HG03097 (cell line): ENCODE results near the gene LRRC56.

Experiments
- ATAC-seq: cut with Tn5 transposase; IDR thresholded peaks from one replicate; pipeline ENCODE4 v1.9.1; 2021; ENCODE audit not compliant: unreplicated experiment, low FRiP score

The LRRC56 gene

DNA sequence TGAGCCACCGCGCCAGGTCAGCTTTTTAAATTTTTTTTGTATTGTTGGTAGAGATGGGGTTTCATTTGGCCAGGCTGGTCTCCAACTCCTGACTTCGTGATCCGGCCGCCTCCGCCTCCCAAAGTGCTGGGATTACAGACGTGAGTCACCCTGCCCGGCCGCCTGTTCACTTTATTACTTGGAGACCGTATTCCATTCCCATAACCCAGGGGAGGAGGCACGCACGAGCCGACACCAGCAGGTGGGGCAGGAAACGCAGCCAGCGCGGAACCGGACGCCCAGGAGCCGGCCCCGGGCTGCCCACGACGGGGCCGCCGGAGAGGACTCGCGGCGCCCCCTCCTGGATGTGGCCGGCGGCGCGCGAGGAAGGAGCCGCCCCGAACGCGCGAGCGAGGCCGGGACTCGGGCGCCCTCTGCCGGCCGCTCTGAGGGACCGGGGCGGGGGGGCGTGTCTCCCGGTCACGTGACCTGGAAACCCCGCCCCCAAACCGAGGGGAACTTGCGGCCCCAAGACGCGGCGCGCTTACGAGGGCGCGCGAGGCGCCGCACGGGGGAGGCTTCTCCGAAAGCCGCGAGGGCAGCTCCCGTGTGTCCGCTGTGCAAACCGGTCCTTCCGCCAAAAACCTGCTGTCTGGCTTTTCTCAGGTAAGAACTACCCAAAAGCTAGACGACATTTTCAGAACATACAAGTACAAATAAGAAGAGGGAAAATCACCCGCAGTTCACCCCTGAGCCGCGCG, 18.7 kb upstream of the LRRC56 start:
- ATAC-seq: peak; percentile 88

DNA sequence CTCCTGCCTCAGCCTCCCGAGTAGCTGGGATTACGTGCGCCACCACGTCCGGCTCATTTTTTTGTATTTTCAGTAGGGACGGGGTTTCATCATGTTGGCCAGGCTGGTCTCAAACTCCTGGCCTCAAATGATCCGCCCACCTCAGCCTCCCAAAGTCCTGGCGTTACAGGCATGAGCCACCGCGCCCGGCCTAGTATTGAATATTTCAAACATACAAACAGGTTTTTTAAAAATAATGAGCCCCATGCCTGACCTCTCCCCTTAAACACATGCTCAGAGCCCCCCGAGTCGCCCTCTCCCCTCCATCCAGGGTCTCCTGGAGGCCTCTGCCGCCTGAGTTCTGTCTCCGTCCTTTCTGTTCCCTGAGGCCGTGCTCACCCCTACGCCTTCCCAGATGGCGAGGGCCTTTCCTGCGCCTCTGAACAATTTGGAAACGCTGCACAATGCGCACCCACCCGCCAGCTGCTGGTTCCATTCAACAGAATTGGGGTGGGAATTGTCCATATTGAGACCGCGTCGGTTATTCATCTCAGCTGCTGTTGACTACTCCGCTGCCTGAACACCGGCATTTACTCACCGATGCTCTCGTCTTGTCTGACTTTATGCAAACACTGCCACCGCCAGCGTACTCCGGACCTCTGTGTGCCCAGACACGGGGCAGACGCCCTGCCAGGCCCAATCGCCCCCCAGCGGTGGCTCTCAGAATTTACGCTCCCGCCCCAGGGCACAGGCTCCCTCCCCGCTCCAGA, 16.7 kb upstream of the LRRC56 start:
- ATAC-seq: no peak

DNA sequence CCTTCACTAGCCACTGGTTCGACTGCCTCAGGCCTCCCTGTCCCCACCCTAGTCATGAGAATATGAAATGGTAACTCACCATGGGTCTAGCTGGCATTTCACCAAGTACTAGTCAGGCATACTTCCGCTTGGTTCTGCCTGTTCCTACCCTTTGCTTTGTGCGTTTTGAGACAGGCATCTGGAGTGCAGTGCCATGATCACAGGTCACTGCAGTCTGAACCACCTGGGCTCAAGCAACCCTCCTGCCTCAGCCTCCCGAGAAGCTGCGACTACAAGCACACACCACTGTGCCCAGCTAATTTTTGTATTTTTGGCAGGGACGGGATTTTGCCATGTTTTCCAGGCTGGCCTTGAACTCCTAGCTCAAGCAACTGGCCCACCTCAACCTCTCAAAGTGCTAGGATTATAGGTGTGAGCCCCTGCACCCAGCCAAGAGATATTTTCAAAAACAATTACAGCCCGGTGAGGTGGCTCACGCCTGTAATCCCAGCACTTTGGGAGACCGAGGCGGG, 16.1 kb upstream of the LRRC56 start:
- ATAC-seq: no peak

DNA sequence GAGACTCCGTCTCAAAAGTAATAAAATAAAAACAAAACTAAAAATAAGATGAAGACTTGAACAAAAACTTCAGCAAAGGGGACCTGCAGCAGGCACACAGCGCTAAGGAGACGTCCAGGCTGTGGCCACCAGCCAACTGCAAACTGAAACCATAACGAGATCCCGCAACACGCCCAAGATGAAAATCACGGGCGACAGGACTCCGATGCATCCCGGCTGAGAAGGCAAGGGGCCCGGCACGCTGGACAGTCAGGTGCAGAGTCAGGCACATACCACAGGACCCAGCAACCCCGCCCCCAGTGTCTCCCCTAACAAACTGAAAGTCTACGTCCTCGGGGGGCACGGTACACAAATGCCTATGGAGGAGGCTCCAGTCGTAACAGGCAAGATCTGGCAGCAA, 11.1 kb upstream of the LRRC56 start:
- ATAC-seq: no peak

DNA sequence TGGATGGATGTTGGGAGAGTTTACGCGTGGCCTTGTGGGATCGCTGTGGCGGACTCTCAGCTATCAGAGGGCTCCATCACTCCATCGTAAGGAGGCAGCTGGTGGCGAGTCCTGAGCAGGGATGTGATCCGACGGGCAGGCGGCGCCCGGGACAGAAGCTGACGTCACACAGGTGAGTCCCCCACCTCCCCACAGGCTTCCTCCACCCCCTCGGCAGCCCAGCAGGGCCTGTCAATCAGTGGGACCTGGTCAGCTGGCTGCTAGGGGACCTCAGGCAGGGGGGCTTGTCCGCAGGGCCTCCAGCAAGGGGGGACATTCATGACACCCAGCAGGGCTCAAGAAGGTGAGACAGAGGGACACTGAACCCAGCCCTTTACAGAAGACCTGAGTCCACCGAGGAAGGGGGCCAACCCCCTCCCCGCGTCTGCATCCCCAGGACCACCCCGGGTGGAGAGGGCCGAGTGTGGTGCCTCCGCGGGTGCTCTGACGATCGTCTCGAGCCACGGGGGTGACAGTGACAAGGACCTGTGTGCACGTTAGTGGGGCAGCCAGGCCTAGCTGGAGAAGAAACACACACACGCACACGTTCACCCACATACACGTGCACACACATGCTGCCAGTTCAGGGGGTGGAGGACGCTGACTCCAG, 9.0 kb upstream of the LRRC56 start:
- ATAC-seq: no peak

DNA sequence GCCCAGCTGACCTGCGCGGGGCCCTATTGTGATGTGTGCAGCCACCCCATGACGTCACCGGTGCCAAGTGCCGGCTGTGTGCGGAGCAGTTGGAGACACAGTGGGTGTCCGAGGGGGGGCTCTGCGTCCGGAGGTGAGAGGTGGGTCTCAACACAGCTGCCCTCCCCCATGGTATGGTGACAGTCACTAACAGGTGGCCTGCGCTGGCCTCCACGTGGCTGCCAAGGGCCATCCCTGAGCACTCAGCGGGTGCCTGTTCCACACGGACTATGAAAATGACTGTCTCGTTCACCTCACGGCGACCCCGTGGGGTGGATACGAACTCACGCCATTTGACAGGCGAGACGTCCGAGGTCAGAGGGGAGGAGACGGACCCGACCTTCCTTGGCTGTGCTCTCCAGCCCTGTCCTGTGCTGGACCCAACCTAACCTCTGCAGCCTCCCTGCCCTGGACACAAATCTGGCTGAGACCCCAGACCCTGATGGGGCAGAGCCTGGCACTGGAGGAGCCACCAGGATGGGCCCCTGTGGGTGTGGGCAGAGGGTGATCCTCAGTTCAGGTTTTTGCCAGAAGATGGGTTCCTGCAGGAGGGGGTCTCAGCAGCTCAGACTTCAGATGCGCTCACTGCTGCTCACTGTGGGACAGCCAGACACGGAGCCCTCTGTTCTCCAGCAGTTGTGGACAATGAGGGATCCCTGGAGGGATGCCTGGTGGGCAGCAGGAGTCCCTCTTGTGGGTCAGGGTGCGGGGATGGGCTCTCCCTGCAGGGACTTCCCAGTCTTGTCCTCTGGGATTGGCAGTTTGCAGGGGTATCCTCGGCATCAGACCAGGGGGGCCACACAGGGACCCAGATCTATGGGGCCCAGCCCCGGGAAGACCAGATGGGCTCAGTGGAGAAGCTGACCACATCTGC, 8.3 kb upstream of the LRRC56 start:
- no peak for ATAC-seq

DNA sequence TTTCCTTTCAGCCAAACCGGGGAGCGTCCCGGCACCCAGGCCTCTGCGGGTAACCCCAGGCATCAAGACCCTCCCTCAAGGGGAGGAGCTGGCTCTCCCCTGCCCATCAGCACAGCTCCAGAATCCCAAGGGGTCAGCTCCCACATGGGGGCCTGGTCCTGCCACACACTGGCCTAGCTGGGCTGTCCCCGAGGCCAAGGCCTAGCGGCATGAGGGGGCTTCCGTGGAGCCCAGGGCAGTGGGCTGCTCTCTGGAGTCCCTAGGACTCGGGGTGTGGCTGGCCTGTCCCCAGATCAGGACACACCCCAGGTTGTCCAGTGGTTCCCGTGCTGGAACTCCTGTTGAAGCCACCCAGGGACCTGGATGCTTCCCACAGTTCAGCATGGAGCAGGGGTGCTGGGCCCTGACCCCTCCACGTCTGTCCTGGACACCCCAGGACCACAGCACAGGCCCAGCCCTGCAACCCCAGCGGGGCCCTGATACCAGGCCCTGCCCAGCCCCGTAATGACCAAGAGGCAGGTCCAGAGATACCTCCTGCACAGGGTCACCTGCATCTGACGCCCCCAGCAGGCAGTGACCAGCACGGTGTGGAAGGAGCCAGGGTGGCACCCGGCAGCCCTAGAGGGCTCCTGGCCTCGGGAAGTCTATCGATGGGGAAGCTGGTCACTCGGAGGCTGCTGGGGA, 7.5 kb upstream of the LRRC56 start:
- no peak for ATAC-seq

DNA sequence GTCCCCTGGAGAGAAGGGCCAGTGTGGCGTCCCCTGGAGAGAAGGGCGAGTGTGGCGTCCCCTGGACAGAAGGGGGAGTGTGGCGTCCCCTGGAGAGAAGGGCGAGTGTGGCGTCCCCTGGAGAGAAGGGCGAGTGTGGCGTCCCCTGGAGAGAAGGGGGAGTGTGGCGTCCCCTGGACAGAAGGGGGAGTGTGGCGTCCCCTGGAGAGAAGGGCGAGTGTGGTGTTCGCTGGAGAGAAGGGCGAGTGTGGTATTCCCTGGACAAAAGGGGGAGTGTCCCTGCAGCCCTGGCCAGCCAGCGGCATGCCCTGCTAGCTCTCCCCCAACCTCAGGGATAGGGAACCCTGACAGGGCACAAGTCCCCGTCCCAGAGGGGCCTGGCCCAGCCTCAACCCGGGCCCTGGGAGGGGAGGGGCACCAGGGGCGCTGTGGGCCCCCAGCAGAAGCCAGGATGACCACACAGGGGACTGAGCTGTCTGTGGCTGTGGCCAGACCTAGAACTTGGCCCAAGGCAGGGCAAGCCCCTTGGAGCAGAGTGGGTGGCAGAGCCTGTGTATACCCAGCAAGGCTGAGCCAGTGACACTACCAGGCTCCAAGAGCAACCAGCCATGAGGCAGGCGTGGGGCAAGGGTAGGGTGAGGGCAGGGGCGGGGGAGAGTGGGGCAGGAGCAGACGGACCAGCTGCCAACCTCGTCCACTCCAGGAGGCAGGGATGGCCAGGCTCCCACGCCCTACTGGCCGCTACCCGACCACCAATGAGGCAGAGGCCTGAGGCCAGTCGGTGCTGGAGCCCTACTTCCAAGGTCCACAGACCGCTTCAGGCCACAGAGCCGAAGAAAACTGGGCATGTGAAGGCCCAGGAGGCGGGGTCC, 6.1 kb upstream of the LRRC56 start:
- no peak for ATAC-seq

DNA sequence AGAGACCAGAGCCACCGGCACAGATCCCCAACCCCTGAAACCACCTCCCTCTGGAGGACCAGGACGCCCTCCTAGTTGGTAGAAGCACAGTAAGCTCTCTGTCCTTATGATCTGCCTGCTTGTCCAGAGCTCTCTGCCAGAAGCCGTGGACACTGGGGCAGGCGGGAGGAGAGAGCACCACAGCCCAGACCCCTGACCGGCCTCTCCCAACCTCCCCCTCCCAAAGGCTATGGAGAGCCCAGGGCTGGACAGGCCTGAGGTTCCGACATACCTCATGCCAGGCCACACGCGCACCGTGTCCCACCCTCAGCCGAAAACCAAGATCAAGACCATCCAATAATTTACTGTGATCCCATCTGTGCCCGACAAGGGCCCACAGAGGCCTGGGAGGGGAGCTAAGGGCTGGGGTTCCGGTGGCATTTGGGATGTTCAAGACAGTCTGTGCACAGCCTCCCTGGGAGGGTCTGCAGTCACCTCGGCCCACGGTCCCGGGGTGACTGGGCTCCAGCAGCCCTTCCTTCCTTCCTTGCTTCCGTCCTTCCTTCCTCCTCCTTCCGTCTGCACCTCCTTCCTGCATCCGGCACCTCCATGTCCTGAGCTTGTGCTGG, 5.3 kb upstream of the LRRC56 start:
- no peak for ATAC-seq

DNA sequence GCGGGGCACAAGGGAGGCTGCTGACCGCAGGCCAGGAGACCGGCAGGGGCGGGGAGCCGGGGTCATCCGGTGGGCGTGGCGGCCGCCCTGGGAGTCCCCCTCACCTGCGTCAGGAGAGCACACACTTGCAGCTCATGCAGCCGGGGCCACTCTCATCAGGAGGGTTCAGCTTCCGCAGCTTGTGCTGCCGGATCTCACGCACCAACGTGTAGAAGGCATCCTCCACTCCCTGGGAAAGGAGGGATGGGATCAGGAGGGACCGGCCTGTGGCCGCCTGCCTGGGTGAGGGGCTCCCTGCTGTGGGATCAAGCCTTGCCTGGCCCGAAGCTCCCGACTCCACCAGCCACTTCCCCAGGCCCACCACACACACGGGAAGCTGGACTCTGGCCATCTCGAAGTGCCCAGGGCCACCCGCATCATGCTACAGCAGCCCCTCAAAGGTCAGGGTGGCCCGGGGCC, 4.8 kb upstream of the LRRC56 start:
- no peak for ATAC-seq

DNA sequence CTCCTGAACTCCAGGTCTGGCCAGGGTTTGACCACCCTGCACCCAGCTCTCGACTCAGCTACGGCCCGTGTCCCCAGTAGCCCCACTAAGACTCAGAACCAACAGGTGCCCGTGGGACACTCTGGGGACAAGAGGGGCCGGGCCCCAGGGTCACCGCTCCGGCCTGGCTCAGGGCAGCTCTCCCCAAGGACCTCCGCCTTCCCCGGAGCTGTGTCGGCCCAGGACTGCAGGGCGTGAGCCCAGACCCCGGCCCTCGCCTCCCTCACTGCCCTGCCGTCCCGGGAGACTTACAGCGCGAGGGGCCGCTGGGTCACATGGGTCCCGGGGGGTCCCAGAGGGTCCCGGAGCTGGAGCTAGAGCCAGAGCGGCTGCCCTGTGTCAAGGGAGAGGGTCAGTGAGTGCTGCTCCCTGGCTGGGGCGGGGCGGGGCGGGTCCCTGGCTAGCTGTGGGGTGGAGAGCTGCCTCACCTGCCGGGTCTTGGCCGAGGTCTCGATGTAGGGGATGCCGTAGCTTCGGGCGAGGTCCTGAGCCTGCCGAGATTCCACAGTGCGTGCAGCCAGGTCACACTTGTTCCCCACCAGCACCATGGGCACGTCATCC, 4.2 kb upstream of the LRRC56 start:
- no peak for ATAC-seq

DNA sequence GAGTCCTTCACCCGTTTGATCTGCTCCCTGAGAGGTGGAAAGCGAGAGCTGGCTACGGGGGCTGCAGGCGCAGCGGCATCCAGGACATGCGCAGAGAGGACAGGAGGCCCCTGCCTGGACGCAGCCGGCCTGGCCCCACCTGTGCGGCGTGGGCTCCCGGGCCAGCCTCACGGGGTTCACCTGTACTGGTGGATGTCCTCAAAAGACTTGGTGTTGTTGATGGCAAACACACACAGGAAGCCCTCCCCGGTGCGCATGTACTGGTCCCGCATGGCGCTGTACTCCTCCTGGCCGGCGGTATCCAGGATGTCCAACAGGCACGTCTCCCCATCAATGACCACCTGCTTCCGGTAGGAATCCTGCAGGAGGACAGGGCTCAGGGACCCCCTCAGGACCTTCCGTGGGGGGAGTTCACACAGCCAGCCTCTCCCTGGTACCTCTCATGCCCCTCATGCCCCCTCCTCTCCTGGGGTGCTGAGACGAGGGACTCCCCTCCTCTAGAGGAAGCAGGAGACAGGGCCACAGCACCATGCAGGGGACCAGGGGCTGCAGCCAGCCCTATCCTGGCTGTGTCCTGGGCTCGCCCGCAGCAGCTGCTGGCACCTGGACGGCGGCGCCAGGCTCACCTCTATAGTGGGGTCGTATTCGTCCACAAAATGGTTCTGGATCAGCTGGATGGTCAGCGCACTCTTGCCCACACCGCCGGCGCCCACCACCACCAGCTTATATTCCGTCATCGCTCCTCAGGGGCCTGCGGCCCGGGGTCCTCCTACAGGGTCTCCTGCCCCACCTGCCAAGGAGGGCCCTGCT, 3.5 kb upstream of the LRRC56 start:
- no peak for ATAC-seq

DNA sequence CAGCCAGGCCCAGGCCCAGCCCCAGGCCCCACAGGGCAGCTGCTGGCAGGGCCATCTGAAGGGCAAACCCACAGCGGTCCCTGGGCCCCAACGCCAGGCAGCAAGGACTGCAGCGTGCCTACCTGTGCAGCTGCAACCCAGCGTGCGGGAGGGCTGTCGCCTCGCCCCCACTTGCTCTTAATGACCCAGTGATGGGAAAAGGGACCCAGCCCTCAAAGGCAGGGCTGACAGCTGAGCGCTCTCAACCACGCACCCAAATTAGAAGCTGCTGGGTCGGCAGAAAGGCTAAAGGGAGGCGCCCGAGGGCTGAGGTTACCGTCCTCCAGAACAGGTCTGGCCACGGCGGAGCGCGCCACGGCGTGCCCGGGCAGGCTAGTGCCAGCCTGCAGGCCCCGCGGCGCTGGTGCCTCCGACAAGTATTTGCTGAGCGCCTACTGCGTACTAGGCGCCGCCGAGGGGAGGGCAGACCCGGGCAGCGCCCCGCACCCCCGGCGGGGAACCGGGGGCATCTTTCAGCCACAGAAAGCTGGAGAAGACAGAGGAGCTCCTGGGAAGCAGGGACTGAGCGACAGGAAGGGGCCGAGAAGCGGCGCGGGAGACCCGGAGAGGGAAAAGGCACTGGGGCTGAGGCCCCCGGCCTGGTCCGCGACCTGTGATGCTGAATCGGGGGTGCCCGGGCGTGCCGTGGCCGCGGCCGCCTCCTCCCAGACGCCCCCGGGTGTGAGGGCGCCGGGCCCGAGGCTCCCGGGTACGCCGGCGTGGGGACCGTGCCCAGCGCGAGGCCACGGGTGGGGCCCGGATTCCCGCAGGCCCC, 2.7 kb upstream of the LRRC56 start:
- ATAC-seq: no peak

DNA sequence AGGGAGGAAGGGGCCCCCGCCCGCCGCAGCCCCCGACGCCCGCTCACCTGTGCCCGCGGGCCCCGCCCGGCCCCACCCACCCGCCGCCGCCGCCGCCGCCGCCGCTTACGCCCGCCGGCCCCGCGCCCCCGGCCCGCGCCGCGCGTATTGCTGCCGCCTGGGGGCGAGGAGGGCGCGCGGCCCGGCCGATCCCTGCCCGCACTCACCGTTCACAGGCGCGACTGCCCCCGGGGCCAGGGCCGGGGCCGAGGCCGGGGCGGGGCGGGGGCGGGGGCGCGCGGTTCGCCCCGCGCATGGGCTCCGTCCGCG, 2.2 kb upstream of the LRRC56 start:
- no peak for ATAC-seq

DNA sequence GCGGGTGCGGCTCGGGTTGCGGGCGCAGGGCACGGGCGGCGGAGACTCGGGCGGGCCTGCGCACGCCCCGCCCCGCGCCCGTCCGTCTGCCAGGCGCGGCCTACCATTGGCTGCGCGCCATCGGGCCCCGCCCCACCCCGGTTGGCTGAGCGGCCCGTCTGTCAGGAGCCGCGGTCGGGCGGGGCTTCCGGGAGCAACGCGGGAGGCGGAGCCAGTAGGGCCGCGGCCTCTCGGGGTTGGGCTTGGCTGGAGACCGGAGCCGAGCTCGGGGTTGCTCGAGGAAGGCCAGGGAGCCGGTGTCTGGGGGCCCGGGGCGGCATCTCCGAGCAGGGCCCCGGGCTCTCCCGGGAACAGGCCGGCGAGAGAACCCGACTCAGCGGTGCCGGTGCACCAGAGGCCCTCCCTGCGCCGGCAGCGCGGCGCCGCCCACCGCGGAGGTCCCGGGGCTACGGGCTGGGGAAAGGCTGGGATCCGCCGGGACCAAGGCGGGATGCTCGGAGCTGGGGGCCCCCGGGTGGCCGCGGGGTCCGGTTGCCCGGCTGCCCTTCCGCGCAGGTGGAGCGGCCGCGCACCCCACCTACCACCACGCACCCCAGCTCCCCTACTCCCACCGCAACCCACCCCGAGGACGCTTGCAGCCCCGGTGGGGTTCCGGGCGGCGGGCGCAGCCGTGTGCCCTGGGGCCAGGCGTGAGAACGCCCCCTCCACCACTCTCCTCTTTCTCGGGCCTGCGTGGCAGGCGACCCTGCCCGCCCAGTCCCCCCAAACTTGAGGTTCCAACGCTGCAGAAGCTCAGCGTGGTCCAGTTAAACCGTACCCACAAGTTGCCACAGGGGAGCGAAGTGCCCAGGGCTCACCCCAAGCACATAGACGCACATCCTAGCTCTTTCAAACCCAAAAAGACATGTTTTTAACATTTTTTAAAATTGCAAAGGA, 1.5 kb upstream of the LRRC56 start, which contains the start of gene HRAS:
Gene HRAS, minus strand, starts transcription at position 58 of the 936 bp plus-strand sequence.
- peak; percentile 75 for ATAC-seq
